Fibroblast of skin of right quadriceps (primary cell): ENCODE data around the gene MSI1.

ENCODE experiments used
- DNase-seq: peaks from one replicate; pipeline ENCODE4 v3.0.0-alpha.2; 2013

The MSI1 gene

DNA sequence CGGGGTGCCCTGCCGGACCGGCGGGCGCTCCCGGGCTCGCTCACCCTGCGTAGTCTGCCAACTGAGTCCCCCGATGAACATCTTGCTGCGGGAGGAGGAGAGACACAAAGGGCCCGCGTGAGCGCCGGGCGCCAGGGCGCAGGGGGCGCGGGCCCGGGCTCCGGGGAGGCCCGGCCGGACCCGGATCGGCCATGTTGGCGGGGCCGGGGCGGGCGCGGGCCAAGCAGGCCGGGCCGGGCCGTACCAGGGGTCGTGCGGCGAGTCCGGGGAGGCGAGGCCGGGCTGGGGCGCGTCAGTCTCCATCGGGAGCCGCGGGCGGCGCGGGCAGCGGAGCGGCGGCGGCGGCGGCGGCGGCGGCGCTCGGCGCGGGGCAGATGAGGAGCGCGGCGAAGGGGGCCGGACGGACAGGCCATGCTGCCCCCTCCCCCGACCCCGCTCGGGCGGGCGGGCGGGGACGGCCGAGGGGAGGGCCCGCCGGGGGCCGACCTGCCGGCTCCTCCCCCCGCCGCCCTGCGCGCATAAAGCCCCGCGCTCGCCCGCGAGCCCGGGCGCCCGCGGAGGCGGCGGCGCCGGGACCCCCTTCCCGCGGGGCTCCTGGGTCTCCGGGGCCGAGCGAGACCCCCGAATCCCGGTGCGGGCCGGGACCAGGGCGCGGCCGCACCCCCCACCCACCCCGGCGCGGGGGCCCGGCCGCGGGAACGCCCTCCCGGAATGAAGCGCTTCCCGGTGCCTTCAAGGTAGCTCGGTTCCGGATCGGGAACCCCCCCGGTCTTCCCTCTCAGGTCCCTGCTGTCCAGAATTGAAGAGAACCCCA is at the start of gene MSI1:
TSS of gene MSI1 (minus strand) at position 376 of the 814 bp plus-strand sequence. CDS start at position 303, 73 bp downstream.
- no peak for DNase-seq

GRCh38 chr12:120417917-120418580 is 49.1 kb upstream of the MSI1 start:
- DNase-seq = no peak

GRCh38 chr12:120416490-120417216 is 47.7 kb upstream of the MSI1 start:
- no peak for DNase-seq

GRCh38 chr12:120413901-120414695 is 45.1 kb upstream of the MSI1 start:
- DNase-seq = no peak

GRCh38 chr12:120412421-120412820 is 43.5 kb upstream of the MSI1 start:
- DNase-seq = no peak

- no peak for DNase-seq
Observed at GRCh38 chr12:120408771-120409170, 39.8 kb upstream of the MSI1 start.

DNA sequence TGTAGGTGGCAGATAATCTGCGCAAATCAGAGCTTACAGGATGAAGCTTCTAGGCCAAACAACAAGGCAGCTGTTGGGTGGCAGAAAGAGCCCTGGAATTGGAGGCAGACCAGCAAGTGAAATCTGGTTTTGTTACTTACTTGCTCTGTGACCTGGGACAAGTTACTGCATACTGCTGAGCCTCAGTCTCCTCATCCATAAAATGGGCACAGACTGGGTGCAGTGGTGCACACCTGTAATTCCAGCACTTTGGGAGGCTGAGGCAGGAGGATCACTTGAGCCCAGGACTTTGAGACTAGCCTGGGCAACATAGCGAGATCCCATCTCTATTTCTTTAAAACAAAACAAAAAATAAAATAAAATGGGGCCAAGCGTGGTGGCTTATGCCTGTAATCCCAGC is 37.6 kb upstream of the MSI1 start:
- no peak for DNase-seq

DNA sequence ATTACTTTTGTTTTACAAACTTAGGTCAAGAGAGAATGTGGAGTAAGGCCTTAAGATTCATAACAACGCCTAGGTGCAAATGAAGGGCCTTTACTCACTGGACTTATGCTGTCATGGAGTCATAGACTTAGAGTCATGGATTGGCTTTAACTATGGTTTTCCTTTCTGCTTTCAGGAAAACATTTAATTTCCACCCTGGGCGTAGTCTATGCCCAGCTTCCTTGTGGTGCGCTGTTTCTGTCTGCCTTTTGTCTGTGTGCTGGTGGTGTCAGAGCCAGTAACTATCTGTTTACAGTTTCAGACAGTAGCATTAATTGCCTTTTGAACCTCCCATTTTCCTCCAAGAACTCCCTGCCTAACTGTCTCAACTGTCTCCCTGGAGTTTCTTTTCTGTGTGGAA is 37.1 kb upstream of the MSI1 start:
- no peak for DNase-seq

DNA sequence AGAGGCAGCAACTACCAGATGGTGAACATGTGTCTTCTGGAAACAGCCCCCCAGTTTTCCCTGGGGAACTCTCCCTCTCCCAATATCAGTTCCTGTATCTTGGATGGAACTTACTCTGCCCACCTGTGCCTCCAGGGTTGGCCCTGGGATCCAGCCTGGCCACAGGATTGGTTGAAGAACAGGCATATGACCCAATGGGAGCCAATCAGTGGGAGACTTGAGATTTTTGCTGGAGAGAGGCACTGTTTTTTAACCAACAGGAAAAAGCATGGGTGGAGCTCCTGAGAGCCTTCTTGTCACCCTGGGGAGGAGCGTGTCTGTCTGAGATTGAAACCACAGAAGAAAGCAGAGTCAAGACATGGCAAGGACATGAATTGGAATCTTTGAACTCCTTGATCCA is 35.3 kb upstream of the MSI1 start:
- no peak for DNase-seq

- DNase-seq = no peak
Observed at GRCh38 chr12:120403869-120404268, 34.9 kb upstream of the MSI1 start.

- no peak for DNase-seq
Observed at GRCh38 chr12:120402217-120402616, 33.3 kb upstream of the MSI1 start.

DNA sequence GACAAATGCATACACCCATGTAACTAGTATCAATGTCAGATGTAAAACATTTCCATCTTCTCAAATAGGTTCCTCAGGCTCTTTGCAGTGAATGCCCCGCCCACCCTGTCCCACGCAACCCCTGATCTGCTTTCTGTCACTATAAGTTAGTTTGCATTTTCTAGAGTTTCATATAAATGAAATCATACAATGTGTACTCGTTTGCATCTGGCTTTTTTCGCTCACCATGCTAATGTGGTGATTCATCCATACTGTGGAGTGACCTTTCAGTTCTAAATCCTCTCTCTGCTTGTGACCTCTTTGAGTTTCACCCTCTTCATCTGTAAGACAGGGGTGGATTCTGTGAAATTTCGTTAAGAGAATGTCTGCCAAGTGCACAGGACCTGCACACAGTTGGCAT is 30.6 kb upstream of the MSI1 start:
- peak; percentile 38 for DNase-seq

DNA sequence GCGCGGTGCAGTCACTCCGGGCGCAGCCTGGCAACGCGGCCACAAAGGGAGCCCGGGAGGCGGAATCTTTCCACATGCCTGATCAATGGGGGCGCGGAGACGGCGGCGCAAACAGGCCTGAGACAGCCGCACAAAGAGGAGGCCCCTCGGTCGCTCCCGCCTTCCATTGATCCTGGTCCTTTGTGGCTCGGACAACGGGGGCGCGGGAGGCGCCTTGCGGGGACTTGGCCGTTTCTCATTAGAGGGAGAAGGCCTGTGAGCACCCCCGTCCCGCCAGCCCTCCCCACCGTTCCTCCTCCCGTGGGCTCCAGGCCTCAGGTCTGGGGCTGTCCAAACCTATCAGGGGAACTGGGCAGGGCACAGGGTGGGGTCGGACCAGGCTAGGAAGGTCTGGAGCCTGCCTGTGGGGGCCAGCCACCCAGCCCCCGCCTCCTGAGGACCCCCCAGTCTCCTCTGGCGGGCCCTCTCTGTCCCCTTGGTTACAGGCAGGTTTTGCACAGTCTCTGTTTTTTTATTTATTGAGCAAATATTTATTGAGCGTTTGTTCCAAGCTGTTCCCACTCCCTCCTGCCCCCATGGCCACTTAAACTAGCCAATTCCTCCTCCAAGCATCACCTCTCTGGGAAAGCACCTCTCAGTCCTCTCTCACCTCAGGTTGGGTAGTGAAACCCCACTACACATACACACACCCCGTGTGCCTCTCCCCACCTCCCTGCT is 29.0 kb upstream of the MSI1 start:
- no peak for DNase-seq

DNA sequence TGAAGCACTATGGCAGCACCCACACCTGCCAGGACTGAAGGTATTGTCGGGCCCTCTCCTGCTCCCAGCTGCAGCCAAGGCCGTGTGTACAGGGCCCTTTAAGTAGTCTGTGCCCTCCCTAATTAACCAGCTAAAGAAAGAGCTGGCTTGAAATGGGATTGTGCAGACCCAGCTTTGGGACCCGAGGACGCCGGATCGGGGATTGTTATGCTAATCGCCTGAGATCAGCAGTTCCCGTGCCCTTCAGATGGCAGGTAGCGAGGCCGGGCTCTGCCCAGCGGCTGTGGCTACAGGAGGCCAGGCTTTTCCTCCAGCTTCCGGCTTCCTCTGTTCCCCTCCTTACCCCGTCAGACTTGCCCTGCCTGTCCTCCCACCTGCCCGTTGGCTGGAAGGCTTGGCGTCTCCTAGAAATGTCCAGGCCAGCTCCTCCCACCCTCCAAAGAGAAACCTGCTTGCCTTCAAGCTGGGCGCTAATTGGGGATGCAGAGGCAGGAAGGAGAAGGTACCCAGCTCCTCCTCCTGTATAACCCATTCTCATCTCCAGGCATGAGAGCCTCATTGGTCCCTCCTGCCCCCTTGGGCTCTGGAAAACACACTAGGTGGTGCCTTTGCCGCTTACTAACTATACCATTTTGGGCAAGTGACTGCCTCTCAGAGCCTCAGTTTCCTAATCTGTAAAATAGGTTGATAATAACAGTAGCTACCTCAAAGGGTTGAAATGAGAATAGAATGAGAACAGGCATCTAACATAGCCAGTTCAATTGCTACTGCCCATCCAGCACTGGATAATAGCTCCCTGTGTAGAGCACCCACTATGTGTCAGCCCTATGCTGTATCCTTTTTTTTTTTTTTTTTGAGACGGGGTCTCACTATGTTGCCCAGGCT is 25.8 kb upstream of the MSI1 start:
- no peak for DNase-seq

DNA sequence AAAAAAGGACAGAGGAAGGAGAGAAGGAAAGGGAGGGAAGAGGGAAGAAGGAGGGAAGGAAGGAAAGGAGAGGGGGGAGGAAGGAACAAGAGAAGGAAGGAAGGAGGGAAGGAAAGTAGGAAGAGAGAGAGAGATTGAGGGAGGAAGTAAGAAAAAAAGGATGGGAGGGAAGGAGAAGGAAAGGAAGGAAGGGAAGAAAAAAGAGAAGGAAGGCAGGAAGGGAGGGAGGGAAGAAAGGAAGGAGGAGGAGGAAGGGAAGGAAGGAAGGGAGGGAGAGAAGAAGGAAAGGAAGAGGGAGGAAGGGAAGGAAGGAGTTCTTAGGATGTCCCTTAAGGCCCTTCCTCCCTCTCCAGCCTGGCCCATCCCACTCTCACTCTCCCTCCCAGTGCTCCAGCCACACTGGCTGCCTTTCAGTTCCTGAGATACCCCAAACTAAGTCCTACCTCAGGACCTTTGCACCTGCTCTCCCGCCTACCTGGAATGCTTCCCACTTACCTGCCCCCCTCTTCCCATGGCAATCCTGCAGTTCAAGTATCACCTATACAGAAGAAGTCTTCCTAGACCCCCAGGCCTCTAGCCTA is 21.7 kb upstream of the MSI1 start:
- DNase-seq = no peak

GRCh38 chr12:120388691-120389481 is 19.9 kb upstream of the MSI1 start:
- no peak for DNase-seq

DNA sequence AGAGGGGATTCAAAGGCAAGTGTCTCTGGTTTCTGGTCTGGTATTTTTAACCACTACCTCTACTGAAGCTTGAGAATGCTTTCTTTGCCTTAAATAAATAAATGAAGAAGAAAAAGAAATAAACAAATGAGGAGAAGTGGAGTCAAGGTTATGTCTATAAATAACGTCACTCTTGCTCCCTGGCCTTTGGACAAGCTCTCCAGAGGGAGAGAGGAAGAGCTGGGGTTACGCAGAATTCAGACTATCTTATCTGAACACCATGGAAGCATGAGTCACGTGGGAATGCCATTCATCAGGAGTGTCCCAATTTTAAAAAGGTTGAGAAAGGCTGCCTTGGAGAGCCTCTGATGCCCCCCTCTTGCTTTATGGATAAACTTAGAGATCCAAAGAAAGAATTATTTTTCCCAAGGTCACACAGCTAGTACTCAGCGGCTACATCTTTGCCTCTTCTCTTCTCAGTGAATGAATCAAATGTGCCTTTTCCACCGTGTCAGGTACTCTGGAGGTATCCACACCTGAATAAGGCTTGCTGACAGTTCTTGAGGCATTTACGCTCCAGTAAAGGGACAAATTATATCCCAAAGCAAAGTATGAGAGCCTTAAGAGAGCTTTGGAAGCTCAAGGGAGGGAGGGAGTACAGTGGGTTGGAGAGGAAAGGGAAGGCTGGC is 12.9 kb upstream of the MSI1 start:
- DNase-seq = no peak

GRCh38 chr12:120378036-120378435 is 9.1 kb upstream of the MSI1 start:
- DNase-seq = no peak

- no peak for DNase-seq
Observed at GRCh38 chr12:120377611-120378010, 8.6 kb upstream of the MSI1 start.
